Esophagus muscularis mucosa (tissue), 4 donors: ENCODE measurements around the gene EPX. TPM values are rescaled to one million over a fixed set of nuclear protein-coding genes. Genes with fewer than 3 reads are reported as not detected.

ENCODE experiments used
- DNase-seq: peaks from one replicate; pipeline ENCODE4 v3.0.0-alpha.2; 2017; ENCODE audit errors: extremely low spot score
- H3K27ac ChIP-seq, 4 donors: fragments of 200-600 bp; sonication (generic); replicated peaks in 1 of 4; 1 replicate in 3 of 4; 2 replicates in 1 of 4; pipeline ENCODE4 v1.5.1; 2016 to 2019; ENCODE audit warnings: mild to moderate bottlenecking in 1 of 4
- H3K27me3 ChIP-seq, 4 donors: fragments of 200-600 bp; sonication (generic); one replicate each; pipeline versions ENCODE4 v1.5.1 to v1.6.0; 2016 to 2019
- H3K36me3 ChIP-seq, 4 donors: fragments of 200-600 bp; sonication (generic); one replicate each; pipeline ENCODE4 v1.5.1; 2016 to 2019
- H3K4me1 ChIP-seq, 4 donors: fragments of 200-600 bp; sonication (generic); one replicate each; pipeline ENCODE4 v1.5.1; 2016 to 2019
- H3K4me3 ChIP-seq, 4 donors: fragments of 200-600 bp; sonication (generic); 1 replicate in 2 of 4; 2 replicates in 2 of 4; pipeline ENCODE4 v1.5.1; 2016 to 2019; ENCODE audit warnings: mild to moderate bottlenecking in 4 of 4, moderate library complexity in 1 of 4
- H3K9me3 ChIP-seq, 4 donors: fragments of 200-600 bp; sonication (generic); 1 replicate in 3 of 4; 2 replicates in 1 of 4; pipeline ENCODE4 v1.5.1; 2016 to 2019
- CTCF ChIP-seq, 3 experiments: fragments of 200-600 bp in 2 of 3; fragments of 450-650 bp in 1 of 3; sonication (generic) in 2 of 3; IDR thresholded peaks; one replicate each; pipeline ENCODE4 v1.5.1; 2017 to 2019; ENCODE audit warnings: antibody characterized with exemption in 3 of 3, mild to moderate bottlenecking in 2 of 3, moderate library complexity in 1 of 3
- EP300 ChIP-seq: sonication (generic); formaldehyde crosslinking; IDR thresholded peaks from one replicate; pipeline ENCODE4 v1.6.1; 2017; ENCODE audit warnings: antibody characterized with exemption
- POLR2A ChIP-seq: fragments of 450-650 bp; IDR thresholded peaks from one replicate; pipeline ENCODE4 v1.6.1; 2017; ENCODE audit warnings: antibody characterized with exemption, moderate library complexity, mild to moderate bottlenecking, low read depth
- POLR2AphosphoS5 ChIP-seq, 2 donors: sonication (generic); formaldehyde crosslinking; IDR thresholded peaks; one replicate each; pipeline ENCODE4 v1.6.1; 2017; ENCODE audit warnings: antibody characterized with exemption in 2 of 2
- WGBS: methylation state at CpG from one replicate; pipeline ENCODE4 v1.1.5; 2018; 5-methylcytosine and 5-hydroxymethylcytosine counted together
- intact Hi-C: fragments of 100-400 bp; cut with DNase I; formaldehyde crosslinking; loops from one replicate; pipeline ENCODE4 v1.15.1; 2023
- total RNA-seq, 4 donors: library from RNA; depleted of rRNA; stranded (reverse); fragments of >200 nt; gene quantifications; one replicate each; pipeline versions ENCODE4 v1.1.0 to v1.2.1, GENCODE V29; 2016

EPX gene
- total RNA-seq, 4 donors from 2014 or later: not detected

- Histone ChIP-seq H3K27me3 (peaks cover 0 to 60% (median 3%) of the 10 kb centered on the region in 4 donors), H3K36me3 (no peaks in the 10 kb centered on the region), H3K4me1 (no peaks in the 10 kb centered on the region), H3K9me3 (no peaks in the 10 kb centered on the region), H3K4me3 (no peak overlapping the region), H3K27ac (no peak overlapping the region)
- TF ChIP-seq POLR2A (no peak), CTCF (IDR thresholded peaks at IDR 0.05) (no peak), POLR2AphosphoS5 (IDR thresholded peaks at IDR 0.05) (no peak), EP300 (no peak)
- 54% methylated on average over 7 of the region's 7 CpGs for WGBS
- intact Hi-C loops: no loop called here
- no peak for DNase-seq
Measured at GRCh38 chr17:58187675-58188074, 4.9 kb upstream of the EPX start.

GRCh38 chr17:58189436-58190146 lies 2.9 kb upstream of the EPX start:
- DNase-seq: no peak
- 56% methylated on average over 9 of the region's 11 CpGs for WGBS
- no peak overlapping the region for H3K4me3 ChIP-seq
- H3K9me3 ChIP-seq: no peaks in the 10 kb centered on the region
- H3K36me3 ChIP-seq: no peaks in the 10 kb centered on the region
- intact Hi-C loops: no loop called here
- H3K27ac ChIP-seq: no peak overlapping the region
- H3K27me3 ChIP-seq: peaks cover 0 to 70% (median 3%) of the 10 kb centered on the region in 4 donors
- TF ChIP-seq POLR2AphosphoS5 (IDR thresholded peaks at IDR 0.05) (no peak), EP300 (no peak), CTCF (IDR thresholded peaks at IDR 0.05) (no peak), POLR2A (no peak)
- no peaks in the 10 kb centered on the region for H3K4me1 ChIP-seq

GRCh38 chr17:58191241-58191896 lies 1.2 kb upstream of the EPX start:
- TF ChIP-seq POLR2A (no peak), POLR2AphosphoS5 (IDR thresholded peaks at IDR 0.05) (no peak), CTCF (IDR thresholded peaks at IDR 0.05) (no peak), EP300 (no peak)
- H3K27me3 ChIP-seq: peaks cover 0 to 85% (median 3%) of the 10 kb centered on the region in 4 donors
- no peaks in the 10 kb centered on the region for H3K9me3 ChIP-seq
- no peak overlapping the region for H3K4me3 ChIP-seq
- no peak overlapping the region for H3K27ac ChIP-seq
- H3K4me1 ChIP-seq: no peaks in the 10 kb centered on the region
- WGBS: 42% methylated on average over 10 of the region's 14 CpGs
- no peak for DNase-seq
- H3K36me3 ChIP-seq: no peaks in the 10 kb centered on the region
- intact Hi-C loops: no loop called here

GRCh38 chr17:58193641-58194255 lies 1.2 kb downstream of the EPX start:
- Histone ChIP-seq H3K27me3 (peaks cover 0 to 92% (median 3%) of the 10 kb centered on the region in 4 donors), H3K27ac (no peak overlapping the region), H3K4me1 (no peaks in the 10 kb centered on the region), H3K4me3 (no peak overlapping the region), H3K9me3 (no peaks in the 10 kb centered on the region), H3K36me3 (no peaks in the 10 kb centered on the region)
- intact Hi-C loops: no loop called here
- TF ChIP-seq CTCF (IDR thresholded peaks at IDR 0.05) (no peak), POLR2A (no peak), POLR2AphosphoS5 (IDR thresholded peaks at IDR 0.05) (no peak), EP300 (no peak)
- WGBS: 78% methylated on average over 3 of the region's 18 CpGs
- no peak for DNase-seq
